Right lobe of liver (tissue), 6 donors: Measurements from ENCODE around the gene SASH1. TPM values are rescaled to one million over a fixed set of nuclear protein-coding genes. Genes with fewer than 3 reads are reported as not detected.

Source experiments
- ATAC-seq, 4 donors: fragments of 200-7000 bp; cut with Tn5 transposase; one replicate each; pipeline ENCODE4 v1.9.1; 2020; ENCODE audit warnings: mild to moderate bottlenecking in 4 of 4, moderate library complexity in 4 of 4
- DNase-seq, 3 donors: peaks; one replicate each; pipeline ENCODE4 v3.0.0-alpha.2; 2020
- H3K27ac ChIP-seq, 3 donors: fragments of 200-600 bp; one replicate each; pipeline ENCODE4 v1.8.0; 2022
- H3K27me3 ChIP-seq, 2 donors: fragments of 200-600 bp; one replicate each; pipeline ENCODE4 v1.8.0; 2022
- H3K36me3 ChIP-seq, 4 donors: fragments of 200-600 bp; sonication (generic) in 1 of 4; one replicate each; pipeline versions ENCODE4 v1.5.1 to v1.8.0; 2017 to 2022; ENCODE audit warnings: control low read depth in 1 of 4
- H3K4me1 ChIP-seq, 4 donors: fragments of 200-600 bp; sonication (generic) in 1 of 4; one replicate each; pipeline versions ENCODE4 v1.5.1 to v1.8.0; 2017 to 2022; ENCODE audit warnings: control low read depth in 1 of 4
- H3K4me3 ChIP-seq, 3 donors: fragments of 200-600 bp; one replicate each; pipeline ENCODE4 v1.8.0; 2022
- H3K9me3 ChIP-seq, 4 donors: fragments of 200-600 bp; sonication (generic) in 1 of 4; one replicate each; pipeline versions ENCODE4 v1.5.1 to v1.8.0; 2017 to 2022; ENCODE audit warnings: control low read depth in 1 of 4
- CTCF ChIP-seq, 4 donors: fragments of 200-600 bp in 3 of 4; fragments of 450-650 bp in 1 of 4; IDR thresholded peaks; one replicate each; pipeline versions ENCODE4 v1.5.1 to v1.8.0; 2016 to 2022; ENCODE audit warnings: antibody characterized with exemption in 4 of 4, mild to moderate bottlenecking in 2 of 4
- POLR2A ChIP-seq: fragments of 450-650 bp; IDR thresholded peaks from one replicate; pipeline ENCODE4 v1.6.1; 2017; ENCODE audit warnings: antibody characterized with exemption, mild to moderate bottlenecking
- WGBS: methylation state at CpG from one replicate; pipeline ENCODE4 v1.1.6; 2018; ENCODE audit warnings: low coverage, low lambda C conversion rate; ENCODE audit not compliant: insufficient coverage; ENCODE audit errors: missing lambda C conversion rate; 5-methylcytosine and 5-hydroxymethylcytosine counted together
- intact Hi-C, 2 donors: fragments of 100-400 bp; cut with DNase I; formaldehyde crosslinking; loops; one replicate each; pipeline versions ENCODE4 v1.11.2 to v1.14.1; 2022
- total RNA-seq, 6 experiments: library from RNA; depleted of rRNA in 2 of 6; stranded (reverse); fragments of >200 nt in 2 of 6; fragmentation: NEBNext Ultra II Directional in 3 of 6; extraction: Animal tissue kit (Norgen Biotek cat#: 25700) in 3 of 6; gene quantifications; one replicate each; pipeline versions ENCODE4 v1.1.0 to v1.2.4, GENCODE V29; 2016 to 2023
- donor health status: DM: no; HTN: yes; CAD: no.
- donor health status: DM: no; HTN: no; CAD: no.
- donor health status: DM: no; HTN: no; CAD: no.
- donor health status: DM: no; HTN: yes; CAD: no.
- donor health status: DM: no; HTN: yes; CAD: no.

Gene SASH1
- total RNA-seq, 6 experiments from 2014 or later: 12.0 to 19.0 (median 15.8) TPM

- ATAC-seq (peak in 2 of 4 donors; percentile 25 to 48), DNase-seq (no peak)
- Histone ChIP-seq H3K36me3 (no peaks in the 10 kb centered on the region), H3K27ac (peak overlapping the region in 1 of 3 donors; percentile 22), H3K27me3 (no peaks in the 10 kb centered on the region), H3K4me1 (peaks cover 0 to 2% (median 0%) of the 10 kb centered on the region in 4 donors), H3K9me3 (no peaks in the 10 kb centered on the region), H3K4me3 (no peak overlapping the region)
- intact Hi-C loops: no loop called here
- 76% methylated on average over 6 of the region's 20 CpGs for WGBS
- no peak for TF ChIP-seq POLR2A
- TF ChIP-seq CTCF (IDR thresholded peaks at IDR 0.05): no peak
Measured at GRCh38 chr6:148455674-148456558, 113.3 kb downstream of the SASH1 start.

GRCh38 chr6:148457137-148457842, 114.7 kb downstream of the SASH1 start:
- ATAC-seq (no peak), DNase-seq (no peak)
- 83% methylated on average over 8 of the region's 10 CpGs for WGBS
- no peak for TF ChIP-seq CTCF (IDR thresholded peaks at IDR 0.05)
- TF ChIP-seq POLR2A: no peak
- H3K4me1 ChIP-seq: peaks cover 0 to 10% (median 2%) of the 10 kb centered on the region in 4 donors
- H3K27ac ChIP-seq: no peak overlapping the region
- intact Hi-C loops: no loop called here
- no peaks in the 10 kb centered on the region for H3K27me3 ChIP-seq
- no peak overlapping the region for H3K4me3 ChIP-seq
- H3K9me3 ChIP-seq: no peaks in the 10 kb centered on the region
- H3K36me3 ChIP-seq: no peaks in the 10 kb centered on the region

- no peak overlapping the region for H3K4me3 ChIP-seq
- H3K9me3 ChIP-seq: no peaks in the 10 kb centered on the region
- intact Hi-C loops: no loop called here
- no peaks in the 10 kb centered on the region for H3K27me3 ChIP-seq
- WGBS: 60% methylated on average over 1 of the region's 4 CpGs
- DNase-seq (no peak), ATAC-seq (no peak)
- no peaks in the 10 kb centered on the region for H3K36me3 ChIP-seq
- H3K27ac ChIP-seq: no peak overlapping the region
- H3K4me1 ChIP-seq: peaks cover 0 to 10% (median 2%) of the 10 kb centered on the region in 4 donors
- no peak for TF ChIP-seq POLR2A
- TF ChIP-seq CTCF (IDR thresholded peaks at IDR 0.05): no peak
Measured at GRCh38 chr6:148457843-148458159, 115.2 kb downstream of the SASH1 start.

- Histone ChIP-seq H3K36me3 (no peaks in the 10 kb centered on the region), H3K9me3 (no peaks in the 10 kb centered on the region), H3K4me3 (no peak overlapping the region), H3K4me1 (peaks cover 0 to 10% (median 2%) of the 10 kb centered on the region in 4 donors), H3K27me3 (no peaks in the 10 kb centered on the region), H3K27ac (no peak overlapping the region)
- no peak for DNase-seq
- intact Hi-C loops: no loop called here
- WGBS: 79% methylated on average over 2 of the region's 4 CpGs
- no peak for ATAC-seq
- TF ChIP-seq CTCF (IDR thresholded peaks at IDR 0.05): no peak
- TF ChIP-seq POLR2A: no peak
Measured at GRCh38 chr6:148459238-148459637, 116.6 kb downstream of the SASH1 start.
